H1 (cell line): Measurements from ENCODE around the gene SEMA4D.

Experiments
- CEBPB ChIP-seq: IDR thresholded peaks from 2 replicates; pipeline ENCODE4 v1.6.1; 2012; ENCODE audit warnings: low read depth, low read length
- EZH2 ChIP-seq: fragments of 200-600 bp; sonication (generic); IDR thresholded peaks from 2 replicates; pipeline ENCODE4 v1.7.1; 2012; ENCODE audit warnings: low read depth, mild to moderate bottlenecking, moderate library complexity, low read length, inconsistent platforms; ENCODE audit not compliant: severe bottlenecking
- HDAC6 ChIP-seq: IDR thresholded peaks from one replicate; pipeline ENCODE4 v1.7.1; 2012; ENCODE audit warnings: low read depth, mild to moderate bottlenecking, inconsistent platforms, low read length, moderate library complexity
- KDM5A ChIP-seq: fragments of 200-600 bp; IDR thresholded peaks from 2 replicates; pipeline ENCODE4 v1.7.1; 2012; ENCODE audit warnings: mild to moderate bottlenecking, low read length, inconsistent platforms, mixed read lengths
- POLR2A ChIP-seq, 2 experiments: IDR thresholded peaks; 1 replicate in 1 of 2; 2 replicates in 1 of 2; pipeline ENCODE4 v1.6.1; 2011; ENCODE audit warnings: low read depth in 2 of 2, low read length in 2 of 2, mild to moderate bottlenecking in 2 of 2; ENCODE audit errors: control extremely low read depth in 1 of 2
- POLR2AphosphoS5 ChIP-seq: IDR thresholded peaks from 2 replicates; pipeline ENCODE4 v1.6.1; 2011; ENCODE audit warnings: low read depth, low read length
- RAD21 ChIP-seq, 2 experiments: IDR thresholded peaks in 1 of 2; conservative IDR thresholded peaks in 1 of 2; 2 replicates each; pipeline ENCODE4 v1.6.1; 2011; ENCODE audit warnings: low read depth in 2 of 2, low read length in 2 of 2, improper control_type of control experiment in 1 of 2, inconsistent platforms in 1 of 2, mild to moderate bottlenecking in 1 of 2, moderate library complexity in 1 of 2
- RFX5 ChIP-seq: IDR thresholded peaks from 2 replicates; pipeline ENCODE4 v1.6.1; 2011; ENCODE audit warnings: low read depth, low read length, improper control_type of control experiment, borderline replicate concordance
- SP2 ChIP-seq: IDR thresholded peaks from 2 replicates; pipeline ENCODE4 v1.6.1; 2012; ENCODE audit warnings: mild to moderate bottlenecking, low read length, inconsistent platforms
- TCF12 ChIP-seq: IDR thresholded peaks from 2 replicates; pipeline ENCODE4 v1.6.1; 2011; ENCODE audit warnings: low read depth, mild to moderate bottlenecking, low read length
- USF2 ChIP-seq: IDR thresholded peaks from 2 replicates; pipeline ENCODE4 v1.6.1; 2011; ENCODE audit warnings: low read length, improper control_type of control experiment
- YY1 ChIP-seq: IDR thresholded peaks from 2 replicates; pipeline ENCODE4 v1.6.1; 2011; ENCODE audit warnings: low read depth, mild to moderate bottlenecking, low read length
- TF ChIP-seq, protein P1 (sequence below), 3 experiments: IDR thresholded peaks; 1 replicate in 2 of 3; 2 replicates in 1 of 3; pipeline versions ENCODE4 v1.5.1 to v1.6.1; 2011; ENCODE audit warnings: low read length in 3 of 3, mild to moderate bottlenecking in 3 of 3, inconsistent platforms in 2 of 3, low read depth in 1 of 3, moderate library complexity in 1 of 3; ENCODE audit not compliant: insufficient read depth in 1 of 3; ENCODE audit errors: control extremely low read depth in 1 of 3

DNA sequence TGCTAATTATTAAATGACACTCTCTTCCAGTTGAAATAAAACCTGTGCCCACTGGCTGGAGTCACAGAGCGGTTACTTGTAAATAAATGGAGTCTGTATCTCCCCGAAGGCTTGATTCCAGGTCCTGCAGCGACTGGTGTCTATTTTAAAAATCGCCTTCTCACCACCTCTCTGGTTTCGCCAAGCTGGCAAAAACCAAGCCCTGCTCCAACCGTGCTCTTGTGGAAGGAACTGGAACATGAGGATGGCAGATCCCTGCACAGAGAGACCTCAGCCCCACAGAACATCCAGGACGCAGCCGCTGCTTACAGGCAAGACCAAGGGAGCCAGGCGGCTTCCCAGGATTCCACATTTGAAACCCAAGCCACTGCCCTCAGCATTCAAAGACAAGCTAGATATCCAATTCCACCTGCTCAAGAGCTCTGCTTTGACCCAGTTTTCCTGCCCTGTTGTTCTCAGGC, 15.0 kb downstream of the SEMA4D start:
- TF ChIP-seq USF2 (no peak), RAD21 (IDR thresholded peaks at IDR 0.05 in 1 of 2, conservative IDR thresholded peaks at IDR 0.05 in 1 of 2; ENCODE audit: low read depth in 2 of 2, low read length in 2 of 2) (no peak), CEBPB (no peak), RFX5 (no peak), TCF12 (no peak), POLR2A (IDR thresholded peaks at IDR 0.05; ENCODE audit: control extremely low read depth in 1 of 2, low read depth in 2 of 2, low read length in 2 of 2) (no peak), SP2 (no peak), KDM5A (no peak), POLR2AphosphoS5 (no peak), EZH2 (no peak), HDAC6 (no peak), YY1 (no peak)
- TF ChIP-seq, protein P1, sequence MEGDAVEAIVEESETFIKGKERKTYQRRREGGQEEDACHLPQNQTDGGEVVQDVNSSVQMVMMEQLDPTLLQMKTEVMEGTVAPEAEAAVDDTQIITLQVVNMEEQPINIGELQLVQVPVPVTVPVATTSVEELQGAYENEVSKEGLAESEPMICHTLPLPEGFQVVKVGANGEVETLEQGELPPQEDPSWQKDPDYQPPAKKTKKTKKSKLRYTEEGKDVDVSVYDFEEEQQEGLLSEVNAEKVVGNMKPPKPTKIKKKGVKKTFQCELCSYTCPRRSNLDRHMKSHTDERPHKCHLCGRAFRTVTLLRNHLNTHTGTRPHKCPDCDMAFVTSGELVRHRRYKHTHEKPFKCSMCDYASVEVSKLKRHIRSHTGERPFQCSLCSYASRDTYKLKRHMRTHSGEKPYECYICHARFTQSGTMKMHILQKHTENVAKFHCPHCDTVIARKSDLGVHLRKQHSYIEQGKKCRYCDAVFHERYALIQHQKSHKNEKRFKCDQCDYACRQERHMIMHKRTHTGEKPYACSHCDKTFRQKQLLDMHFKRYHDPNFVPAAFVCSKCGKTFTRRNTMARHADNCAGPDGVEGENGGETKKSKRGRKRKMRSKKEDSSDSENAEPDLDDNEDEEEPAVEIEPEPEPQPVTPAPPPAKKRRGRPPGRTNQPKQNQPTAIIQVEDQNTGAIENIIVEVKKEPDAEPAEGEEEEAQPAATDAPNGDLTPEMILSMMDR (IDR thresholded peaks at IDR 0.05; ENCODE audit: control extremely low read depth in 1 of 3, insufficient read depth in 1 of 3, low read depth in 1 of 3, low read length in 3 of 3), result no peak
